Fibroblast of villous mesenchyme (primary cell): ENCODE measurements around the gene COPS3. TPM values are rescaled to one million over a fixed set of nuclear protein-coding genes. Genes with fewer than 3 reads are reported as not detected.

ENCODE experiments used
- DNase-seq: peaks from one replicate; pipeline ENCODE4 v3.0.0-alpha.2; 2010; ENCODE audit warnings: low read depth
- H3K4me3 ChIP-seq: 2 replicates; pipeline ENCODE4 v1.5.1; 2011; ENCODE audit warnings: low read depth, mild to moderate bottlenecking, low read length
- CTCF ChIP-seq: IDR thresholded peaks from 2 replicates; pipeline ENCODE4 v1.5.1; 2012; ENCODE audit warnings: low read depth, mild to moderate bottlenecking, low read length; ENCODE audit not compliant: insufficient read depth
- total RNA-seq: library from RNA; depleted of rRNA; stranded (reverse); fragments of >200 nt; gene quantifications from 2 replicates; pipeline ENCODE4 v1.2.3, GENCODE V29; 2012

The COPS3 gene
- total RNA-seq, 1 donor: 93.7 TPM

GRCh38 chr17:17227608-17228520, 53.2 kb downstream of the COPS3 start:
- DNase-seq: no peak
- no peak overlapping the region for H3K4me3 ChIP-seq
- TF ChIP-seq CTCF: no peak

DNA sequence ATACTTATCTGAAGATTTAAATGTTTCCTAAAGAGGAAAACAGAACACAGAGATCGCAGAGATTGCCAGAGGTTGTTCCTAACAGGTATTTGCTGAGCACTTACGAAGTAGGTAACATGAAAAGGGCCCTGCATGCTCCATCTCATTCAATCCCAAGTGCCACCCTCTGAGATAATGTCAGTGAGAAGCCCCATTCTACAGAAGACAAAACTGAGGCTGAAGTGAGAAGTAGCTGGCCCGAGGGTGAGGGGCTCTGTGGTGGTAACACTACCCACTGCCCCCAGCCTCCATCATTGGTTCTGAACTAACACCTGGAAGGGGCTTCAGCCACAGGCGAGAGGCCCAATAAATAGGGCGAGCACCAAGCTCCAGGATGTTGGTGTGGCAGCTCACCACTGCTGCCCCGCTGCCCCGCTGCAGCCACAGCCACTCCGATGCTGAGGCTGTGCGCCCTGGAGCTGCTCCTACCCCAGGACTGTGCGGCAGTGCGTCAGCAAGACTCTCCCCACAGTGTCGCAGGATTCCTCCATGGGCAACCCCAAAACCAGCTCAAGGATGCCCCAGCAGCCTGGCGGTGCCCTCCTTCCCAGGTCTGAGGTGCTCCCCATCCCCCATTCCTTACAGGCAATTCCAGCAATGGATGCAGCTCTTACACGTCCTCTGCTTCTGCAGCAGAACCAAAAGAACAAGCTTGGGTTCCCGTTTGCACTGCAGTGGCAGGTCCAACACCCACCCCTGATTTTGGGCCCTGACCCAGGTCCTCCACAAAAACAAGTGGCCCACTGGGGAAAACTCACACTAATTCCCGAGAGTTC, 54.4 kb downstream of the COPS3 start:
- no peak for TF ChIP-seq CTCF
- no peak overlapping the region for H3K4me3 ChIP-seq
- DNase-seq: no peak

DNA sequence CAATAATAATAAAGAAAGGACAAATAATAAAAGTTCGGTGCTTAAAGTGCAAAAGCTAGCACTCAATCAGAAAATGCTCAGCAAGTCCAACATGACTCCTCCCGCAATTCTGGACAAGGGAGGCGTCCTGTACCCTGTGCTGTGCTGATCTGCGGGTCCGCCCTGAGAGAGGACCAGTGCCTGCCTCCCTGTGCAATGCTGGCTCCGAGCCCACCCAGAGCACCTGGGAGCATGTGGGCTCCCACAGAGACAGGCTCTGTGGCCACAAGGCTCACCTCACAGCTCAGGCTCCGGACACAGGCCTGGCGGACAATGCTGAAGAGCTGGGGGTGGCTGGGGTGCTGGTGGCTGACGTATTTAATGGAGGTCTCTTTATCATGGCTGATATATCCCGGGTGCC, 55.1 kb downstream of the COPS3 start:
- TF ChIP-seq CTCF: no peak
- H3K4me3 ChIP-seq: no peak overlapping the region
- DNase-seq: no peak

DNA sequence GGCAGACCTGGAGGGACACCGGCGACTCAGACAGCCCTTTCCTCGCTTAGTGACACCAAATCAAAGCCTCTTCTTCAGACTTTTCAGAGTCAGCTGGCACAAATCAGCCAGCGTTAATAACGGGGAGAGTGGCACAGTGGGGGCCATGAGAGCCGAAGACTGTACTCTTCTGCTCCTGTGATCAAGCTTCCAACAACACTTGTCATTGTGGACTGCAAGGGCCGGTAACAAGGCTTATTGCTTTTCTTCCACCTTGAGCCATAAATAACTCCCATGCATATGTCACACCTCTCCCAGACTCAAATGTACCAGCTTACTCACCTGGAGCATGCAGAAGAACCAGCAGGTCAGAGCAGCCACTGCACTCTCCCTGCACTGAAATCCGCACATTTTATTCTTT, 56.9 kb downstream of the COPS3 start:
- no peak for TF ChIP-seq CTCF
- DNase-seq: no peak
- no peak overlapping the region for H3K4me3 ChIP-seq

- TF ChIP-seq CTCF: no peak
- DNase-seq: no peak
- H3K4me3 ChIP-seq: no peak overlapping the region
These were observed 57.3 kb downstream of the COPS3 start for GRCh38 chr17:17223736-17224135.

DNA sequence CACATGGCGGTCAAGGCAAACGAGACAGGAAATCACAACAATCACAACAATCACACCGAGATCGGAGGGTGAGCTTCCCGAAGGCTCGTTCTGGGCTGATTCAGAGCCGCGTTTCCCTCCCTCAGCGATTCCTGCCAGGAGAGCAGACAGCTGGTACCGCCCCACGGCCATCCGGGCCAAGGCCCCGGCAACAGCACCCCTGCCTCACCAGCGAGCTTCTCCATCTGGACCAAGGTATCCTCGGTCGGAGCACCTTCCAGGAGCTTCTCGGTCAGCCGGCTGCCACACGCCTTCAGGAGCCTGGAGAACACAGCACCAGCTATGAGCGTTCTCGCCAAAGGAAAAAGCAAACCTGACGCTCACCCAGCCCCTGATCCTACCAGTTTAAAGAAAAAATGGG, 59.7 kb downstream of the COPS3 start:
- no peak overlapping the region for H3K4me3 ChIP-seq
- no peak for TF ChIP-seq CTCF
- DNase-seq: no peak
